Measurements from ENCODE around the gene PDE12.

PDE12 gene

DNA sequence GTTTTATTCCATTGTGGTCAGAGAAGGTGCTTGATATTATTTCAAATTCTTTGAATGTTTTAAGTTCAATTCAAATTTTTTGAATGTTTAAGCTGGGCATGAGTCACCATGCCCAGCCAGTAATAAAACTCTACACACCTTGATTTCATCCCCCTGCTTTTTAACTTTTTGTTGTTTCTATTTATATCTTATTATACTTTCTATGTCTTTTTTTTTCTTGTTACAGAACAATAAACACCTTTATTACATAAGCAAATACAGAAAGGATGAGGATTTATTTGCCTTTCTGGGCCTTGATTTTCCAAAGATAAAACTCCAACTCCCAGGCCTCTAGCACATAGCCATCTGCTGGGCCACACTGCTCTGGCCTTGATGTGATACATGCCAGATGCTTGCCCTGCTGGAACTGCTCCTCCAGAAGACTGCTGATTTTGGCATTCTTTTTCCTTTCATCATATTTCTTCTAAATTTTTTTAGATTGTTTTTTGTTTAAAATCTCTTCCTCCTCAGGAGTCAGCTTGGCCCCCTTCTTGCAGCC, 25.9 kb upstream of the PDE12 start:
- H4K20me1 ChIP-seq (ENCODE audit: control insufficient read depth, insufficient read depth, low read depth, low read length) = no peaks in the 10 kb centered on the region
- no peaks in the 10 kb centered on the region for H3K27me3 ChIP-seq (ENCODE audit: control insufficient read depth, low read length)
- no peak overlapping the region for H3K4me2 ChIP-seq (ENCODE audit: low read length)
- TF ChIP-seq, protein P1, sequence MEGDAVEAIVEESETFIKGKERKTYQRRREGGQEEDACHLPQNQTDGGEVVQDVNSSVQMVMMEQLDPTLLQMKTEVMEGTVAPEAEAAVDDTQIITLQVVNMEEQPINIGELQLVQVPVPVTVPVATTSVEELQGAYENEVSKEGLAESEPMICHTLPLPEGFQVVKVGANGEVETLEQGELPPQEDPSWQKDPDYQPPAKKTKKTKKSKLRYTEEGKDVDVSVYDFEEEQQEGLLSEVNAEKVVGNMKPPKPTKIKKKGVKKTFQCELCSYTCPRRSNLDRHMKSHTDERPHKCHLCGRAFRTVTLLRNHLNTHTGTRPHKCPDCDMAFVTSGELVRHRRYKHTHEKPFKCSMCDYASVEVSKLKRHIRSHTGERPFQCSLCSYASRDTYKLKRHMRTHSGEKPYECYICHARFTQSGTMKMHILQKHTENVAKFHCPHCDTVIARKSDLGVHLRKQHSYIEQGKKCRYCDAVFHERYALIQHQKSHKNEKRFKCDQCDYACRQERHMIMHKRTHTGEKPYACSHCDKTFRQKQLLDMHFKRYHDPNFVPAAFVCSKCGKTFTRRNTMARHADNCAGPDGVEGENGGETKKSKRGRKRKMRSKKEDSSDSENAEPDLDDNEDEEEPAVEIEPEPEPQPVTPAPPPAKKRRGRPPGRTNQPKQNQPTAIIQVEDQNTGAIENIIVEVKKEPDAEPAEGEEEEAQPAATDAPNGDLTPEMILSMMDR (IDR thresholded peaks at IDR 0.05; ENCODE audit: low read depth, low read length, poor library complexity, severe bottlenecking) = no peak
- no peak for TF ChIP-seq EZH2phosphoT487 (IDR thresholded peaks at IDR 0.05; ENCODE audit: borderline replicate concordance, low read length)
- no peaks in the 10 kb centered on the region for H3K79me2 ChIP-seq (ENCODE audit: control insufficient read depth, low read length)
- H3K4me3 ChIP-seq (ENCODE audit: low read length) = no peak overlapping the region
- H3K9me2 ChIP-seq (replicated peaks; ENCODE audit: control insufficient read depth, low read length) = no peaks in the 10 kb centered on the region
- no peaks in the 10 kb centered on the region for H3F3A ChIP-seq (ENCODE audit: control insufficient read depth, insufficient read depth)
- H3K9me3 ChIP-seq (ENCODE audit: control insufficient read depth, insufficient read depth, low read length) = no peaks in the 10 kb centered on the region
- H3K27ac ChIP-seq (ENCODE audit: low read depth, low read length) = no peak overlapping the region
- no peaks in the 10 kb centered on the region for H3K4me1 ChIP-seq (ENCODE audit: control insufficient read depth, low read length)
- no peaks in the 10 kb centered on the region for H3K36me3 ChIP-seq (ENCODE audit: control insufficient read depth, low read length)

DNA sequence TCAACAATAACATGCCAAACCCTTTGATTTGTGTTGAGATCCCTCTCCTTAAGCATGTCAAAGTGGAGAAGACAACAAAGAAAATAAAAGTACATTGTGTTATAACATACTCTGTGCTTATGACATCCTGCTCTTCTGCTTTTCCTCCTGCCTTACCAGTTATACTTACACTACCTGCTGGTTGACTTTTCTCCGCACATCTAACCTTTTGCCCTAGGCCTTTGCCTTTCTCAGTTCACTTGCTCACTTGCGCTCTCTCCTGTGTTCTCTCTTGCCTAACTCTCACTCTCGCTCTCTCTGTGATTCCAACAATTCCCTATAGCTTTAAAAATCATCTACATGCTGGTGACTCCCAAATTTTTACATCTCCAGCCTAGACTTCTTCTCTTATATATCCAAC, 17.6 kb upstream of the PDE12 start:
- Histone ChIP-seq H3K4me1 (ENCODE audit: control insufficient read depth, low read length) (no peaks in the 10 kb centered on the region), H3K4me3 (ENCODE audit: low read length) (no peak overlapping the region), H3F3A (ENCODE audit: control insufficient read depth, insufficient read depth) (no peaks in the 10 kb centered on the region), H3K9me3 (ENCODE audit: control insufficient read depth, insufficient read depth, low read length) (no peaks in the 10 kb centered on the region), H4K20me1 (ENCODE audit: control insufficient read depth, insufficient read depth, low read depth, low read length) (no peaks in the 10 kb centered on the region), H3K27me3 (ENCODE audit: control insufficient read depth, low read length) (no peaks in the 10 kb centered on the region), H3K4me2 (ENCODE audit: low read length) (no peak overlapping the region), H3K9me2 (replicated peaks; ENCODE audit: control insufficient read depth, low read length) (no peaks in the 10 kb centered on the region), H3K79me2 (ENCODE audit: control insufficient read depth, low read length) (no peaks in the 10 kb centered on the region), H3K36me3 (ENCODE audit: control insufficient read depth, low read length) (no peaks in the 10 kb centered on the region), H3K27ac (ENCODE audit: low read depth, low read length) (no peak overlapping the region)
- no peak for TF ChIP-seq EZH2phosphoT487 (IDR thresholded peaks at IDR 0.05; ENCODE audit: borderline replicate concordance, low read length)
- TF ChIP-seq, protein P1 (IDR thresholded peaks at IDR 0.05; ENCODE audit: low read depth, low read length, poor library complexity, severe bottlenecking) = no peak

DNA sequence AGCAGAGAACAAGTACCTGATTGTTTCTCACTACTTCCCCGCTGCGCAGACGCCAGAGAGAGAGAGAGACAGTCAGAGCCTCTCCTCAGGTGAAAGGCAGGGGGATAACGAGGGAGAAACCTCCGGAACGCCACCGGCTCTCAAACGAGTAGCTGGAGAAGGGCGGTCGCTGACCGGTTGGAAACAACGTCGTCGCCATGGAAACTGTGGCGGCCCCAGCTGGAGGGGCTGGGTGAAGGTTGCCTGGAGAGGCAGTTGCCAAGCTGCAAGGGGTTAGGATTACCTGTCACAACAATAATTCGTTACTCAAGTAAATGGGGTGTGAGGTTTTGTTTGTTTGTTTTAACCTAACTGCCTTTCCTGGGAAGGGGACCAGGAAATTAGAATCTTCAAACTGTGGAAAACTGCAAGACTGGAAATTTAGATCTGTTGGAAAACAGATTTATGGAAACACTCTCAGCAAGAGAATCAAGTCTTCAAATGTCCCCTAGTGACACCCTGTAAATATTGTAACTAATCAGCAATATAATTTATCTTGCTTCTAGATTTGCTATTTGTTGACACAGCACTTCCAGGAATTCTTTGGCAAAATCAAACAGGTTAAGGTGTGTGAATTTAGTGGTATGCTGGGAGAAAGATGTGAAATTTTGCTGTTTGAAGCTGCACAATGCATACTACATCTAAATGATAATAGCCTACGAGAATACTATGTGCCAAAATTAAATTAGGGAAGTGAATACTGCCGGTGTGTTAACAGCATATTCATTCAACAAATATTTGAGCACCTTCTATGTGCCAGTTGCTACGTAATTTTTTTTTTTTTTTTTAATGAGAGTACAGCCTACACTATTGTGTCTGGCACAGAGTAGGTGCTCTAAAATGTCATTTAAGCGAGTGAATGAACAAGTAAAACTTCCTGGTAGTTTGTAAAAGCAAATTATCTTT, 11.6 kb upstream of the PDE12 start, which contains the start of gene DNAH12:
Gene DNAH12 (minus strand): TSS at position 164 of the 945 bp plus-strand sequence. CDS start 1,474 bp downstream, outside the sequence.
- H4K20me1 ChIP-seq (ENCODE audit: control insufficient read depth, insufficient read depth, low read depth, low read length) = no peaks in the 10 kb centered on the region
- H3K4me3 ChIP-seq (ENCODE audit: low read length) = no peak within 1 kb of the TSS
- H3K4me2 ChIP-seq (ENCODE audit: low read length) = peak within 1 kb of the TSS; percentile 13
- TF ChIP-seq, protein P1 (IDR thresholded peaks at IDR 0.05; ENCODE audit: low read depth, low read length, poor library complexity, severe bottlenecking) = no peak
- TF ChIP-seq EZH2phosphoT487 (IDR thresholded peaks at IDR 0.05; ENCODE audit: borderline replicate concordance, low read length) = no peak
- H3K9me3 ChIP-seq (ENCODE audit: control insufficient read depth, insufficient read depth, low read length) = no peaks in the 10 kb centered on the region
- H3K79me2 ChIP-seq (ENCODE audit: control insufficient read depth, low read length) = no peaks in the 10 kb centered on the region
- no peaks in the 10 kb centered on the region for H3F3A ChIP-seq (ENCODE audit: control insufficient read depth, insufficient read depth)
- no peak within 1 kb of the TSS for H3K27ac ChIP-seq (ENCODE audit: low read depth, low read length)
- H3K36me3 ChIP-seq (ENCODE audit: control insufficient read depth, low read length) = no peaks in the 10 kb centered on the region
- peaks cover 11% of the 10 kb centered on the region for H3K4me1 ChIP-seq (ENCODE audit: control insufficient read depth, low read length)
- H3K27me3 ChIP-seq (ENCODE audit: control insufficient read depth, low read length) = no peaks in the 10 kb centered on the region
- no peaks in the 10 kb centered on the region for H3K9me2 ChIP-seq (replicated peaks; ENCODE audit: control insufficient read depth, low read length)

All from DOHH2 (cell line).